DND-41 (cell line): ENCODE measurements around the gene TMEM134.
"Not testable (repeated sequence)": the region's sequence is repeated elsewhere in the genome, so short reads cannot be mapped to it uniquely, and the experiment has no call there.

ENCODE experiments used
- EZH2 ChIP-seq: IDR thresholded peaks from 3 replicates; pipeline ENCODE4 v1.6.1; 2012; ENCODE audit warnings: borderline replicate concordance, low read depth, mild to moderate bottlenecking, moderate library complexity, low read length, inconsistent platforms; ENCODE audit not compliant: severe bottlenecking
- TF ChIP-seq, protein P1 (sequence below): IDR thresholded peaks from 2 replicates; pipeline ENCODE4 v1.5.1; 2012; ENCODE audit warnings: borderline replicate concordance, low read length, moderate library complexity, mild to moderate bottlenecking; ENCODE audit not compliant: poor library complexity, severe bottlenecking; ENCODE audit errors: extremely low read depth

- not testable (repeated sequence) for TF ChIP-seq EZH2
- TF ChIP-seq, protein P1, sequence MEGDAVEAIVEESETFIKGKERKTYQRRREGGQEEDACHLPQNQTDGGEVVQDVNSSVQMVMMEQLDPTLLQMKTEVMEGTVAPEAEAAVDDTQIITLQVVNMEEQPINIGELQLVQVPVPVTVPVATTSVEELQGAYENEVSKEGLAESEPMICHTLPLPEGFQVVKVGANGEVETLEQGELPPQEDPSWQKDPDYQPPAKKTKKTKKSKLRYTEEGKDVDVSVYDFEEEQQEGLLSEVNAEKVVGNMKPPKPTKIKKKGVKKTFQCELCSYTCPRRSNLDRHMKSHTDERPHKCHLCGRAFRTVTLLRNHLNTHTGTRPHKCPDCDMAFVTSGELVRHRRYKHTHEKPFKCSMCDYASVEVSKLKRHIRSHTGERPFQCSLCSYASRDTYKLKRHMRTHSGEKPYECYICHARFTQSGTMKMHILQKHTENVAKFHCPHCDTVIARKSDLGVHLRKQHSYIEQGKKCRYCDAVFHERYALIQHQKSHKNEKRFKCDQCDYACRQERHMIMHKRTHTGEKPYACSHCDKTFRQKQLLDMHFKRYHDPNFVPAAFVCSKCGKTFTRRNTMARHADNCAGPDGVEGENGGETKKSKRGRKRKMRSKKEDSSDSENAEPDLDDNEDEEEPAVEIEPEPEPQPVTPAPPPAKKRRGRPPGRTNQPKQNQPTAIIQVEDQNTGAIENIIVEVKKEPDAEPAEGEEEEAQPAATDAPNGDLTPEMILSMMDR, result not testable (repeated sequence)
Measured at GRCh38 chr11:67465530-67465929, 3.5 kb downstream of the TMEM134 start.
